Chondrocyte (in vitro differentiated cells): ENCODE data around the gene FAM200B. TPM values are rescaled to one million over a fixed set of nuclear protein-coding genes. Genes with fewer than 3 reads are reported as not detected.
A peak's percentile ranks its signal among the peaks of the same experiment; 100 is the strongest.

ENCODE experiments used
- DNase-seq: peaks from one replicate; pipeline ENCODE4 v3.0.0; 2021; ENCODE audit warnings: mixed read lengths, low spot score
- H3K27ac Mint-ChIP-seq: one replicate; pipeline ENCODE4 v1.8.0; 2021; ENCODE audit warnings: mild to moderate bottlenecking, moderate library complexity, mixed read lengths; ENCODE audit not compliant: unreplicated experiment
- H3K27me3 Mint-ChIP-seq: 2 replicates; pipeline ENCODE4 v1.8.0; 2021; ENCODE audit warnings: low read depth, mixed read lengths
- H3K36me3 Mint-ChIP-seq: 2 replicates; pipeline ENCODE4 v1.8.0; 2021; ENCODE audit warnings: low read depth, mixed read lengths
- H3K4me1 Mint-ChIP-seq: 2 replicates; pipeline ENCODE4 v1.8.0; 2021; ENCODE audit warnings: low read depth, mild to moderate bottlenecking, mixed read lengths
- H3K4me3 Mint-ChIP-seq: one replicate; pipeline ENCODE4 v1.8.0; 2021; ENCODE audit warnings: mild to moderate bottlenecking, moderate library complexity, mixed read lengths; ENCODE audit not compliant: unreplicated experiment
- H3K9me3 Mint-ChIP-seq: 2 replicates; pipeline ENCODE4 v1.8.0; 2021; ENCODE audit warnings: low read depth, mixed read lengths
- CTCF ChIP-seq: fragments of 200-600 bp; sonication (generic); IDR thresholded peaks from 2 replicates; pipeline ENCODE4 v1.5.0; 2021; ENCODE audit warnings: antibody characterized with exemption, mild to moderate bottlenecking, moderate library complexity
- total RNA-seq: library from RNA; stranded (reverse); gene quantifications from 3 replicates; pipeline ENCODE4 v1.2.1, GENCODE V29; 2021

The FAM200B gene
- total RNA-seq, 1 donor from 2014 or later: 31.8 TPM

GRCh38 chr4:15690020-15690809, 8.6 kb downstream of the FAM200B start:
- no peaks in the 10 kb centered on the region for H3K9me3 Mint-ChIP-seq
- H3K27me3 Mint-ChIP-seq: no peaks in the 10 kb centered on the region
- peaks cover 80% of the 10 kb centered on the region for H3K4me1 Mint-ChIP-seq
- TF ChIP-seq CTCF: no peak
- peak overlapping the region; percentile 94 for H3K27ac Mint-ChIP-seq
- H3K4me3 Mint-ChIP-seq: peak overlapping the region; percentile 19
- peaks cover 19% of the 10 kb centered on the region for H3K36me3 Mint-ChIP-seq
- DNase-seq: no peak

- peaks cover 14% of the 10 kb centered on the region for H3K36me3 Mint-ChIP-seq
- H3K4me3 Mint-ChIP-seq: no peak overlapping the region
- peak overlapping the region; percentile 94 for H3K27ac Mint-ChIP-seq
- H3K4me1 Mint-ChIP-seq: peaks cover 79% of the 10 kb centered on the region
- H3K9me3 Mint-ChIP-seq: no peaks in the 10 kb centered on the region
- TF ChIP-seq CTCF: no peak
- no peak for DNase-seq
- no peaks in the 10 kb centered on the region for H3K27me3 Mint-ChIP-seq
These were observed 9.9 kb downstream of the FAM200B start for GRCh38 chr4:15691346-15692135.

- Mint-ChIP-seq H3K27ac (peak overlapping the region; percentile 60), H3K4me1 (peaks cover 72% of the 10 kb centered on the region)
- DNase-seq: no peak
These were observed 11.0 kb downstream of the FAM200B start for GRCh38 chr4:15692602-15693001.

GRCh38 chr4:15694431-15694830, 12.8 kb downstream of the FAM200B start:
- DNase-seq: no peak
- peaks cover 6% of the 10 kb centered on the region for H3K9me3 Mint-ChIP-seq
- peaks cover 58% of the 10 kb centered on the region for H3K4me1 Mint-ChIP-seq
- H3K4me3 Mint-ChIP-seq: no peak overlapping the region
- no peak overlapping the region for H3K27ac Mint-ChIP-seq
- no peak for TF ChIP-seq CTCF
- H3K36me3 Mint-ChIP-seq: no peaks in the 10 kb centered on the region
- no peaks in the 10 kb centered on the region for H3K27me3 Mint-ChIP-seq

More at GRCh38 chr4:15692602-15693001, 11.0 kb downstream of the FAM200B start:
- Mint-ChIP-seq H3K36me3 (peaks cover 7% of the 10 kb centered on the region), H3K27me3 (no peaks in the 10 kb centered on the region), H3K4me3 (no peak overlapping the region), H3K9me3 (peaks cover 4% of the 10 kb centered on the region)
- TF ChIP-seq CTCF: no peak

GRCh38 chr4:15695240-15695699, 13.6 kb downstream of the FAM200B start:
- Mint-ChIP-seq H3K36me3 (peaks cover 1% of the 10 kb centered on the region), H3K4me3 (no peak overlapping the region), H3K27ac (peak overlapping the region; percentile 72), H3K4me1 (peaks cover 49% of the 10 kb centered on the region), H3K9me3 (peaks cover 6% of the 10 kb centered on the region), H3K27me3 (no peaks in the 10 kb centered on the region)
- no peak for DNase-seq
- TF ChIP-seq CTCF: no peak
